NCI-H774 (cell line): ENCODE measurements around the gene RAPGEF3.

Source experiments
- DNase-seq: peaks from one replicate; lab custom pipeline; 2025; lab: John Stamatoyannopoulos, UW

Gene RAPGEF3

GRCh38 chr12:47742253-47742825 is 16.3 kb downstream of the RAPGEF3 start:
- DNase-seq = no peak

- DNase-seq = peak; percentile 90
These were observed 17.4 kb downstream of the RAPGEF3 start for GRCh38 chr12:47741340-47741703.

- no peak for DNase-seq
These were observed 17.9 kb downstream of the RAPGEF3 start for GRCh38 chr12:47740606-47741339.

- no peak for DNase-seq
These were observed 18.7 kb downstream of the RAPGEF3 start for GRCh38 chr12:47739979-47740378.

- no peak for DNase-seq
These were observed 19.4 kb downstream of the RAPGEF3 start for GRCh38 chr12:47739297-47739696.

GRCh38 chr12:47737936-47738594 is 20.6 kb downstream of the RAPGEF3 start:
- DNase-seq = no peak

- DNase-seq = no peak
These were observed 21.6 kb downstream of the RAPGEF3 start for GRCh38 chr12:47736877-47737676.

- no peak for DNase-seq
These were observed 22.5 kb downstream of the RAPGEF3 start for GRCh38 chr12:47736216-47736615.

GRCh38 chr12:47735649-47736048 is 23.0 kb downstream of the RAPGEF3 start:
- no peak for DNase-seq

GRCh38 chr12:47734725-47735480 is 23.8 kb downstream of the RAPGEF3 start:
- DNase-seq = no peak

- DNase-seq = no peak
These were observed 25.5 kb downstream of the RAPGEF3 start for GRCh38 chr12:47733142-47733541.

- no peak for DNase-seq
These were observed 26.2 kb downstream of the RAPGEF3 start for GRCh38 chr12:47732504-47732903.

GRCh38 chr12:47731723-47732122 is 27.0 kb downstream of the RAPGEF3 start:
- no peak for DNase-seq

GRCh38 chr12:47730341-47730744 is 28.3 kb downstream of the RAPGEF3 start:
- peak; percentile 62 for DNase-seq

- no peak for DNase-seq
These were observed 29.4 kb downstream of the RAPGEF3 start for GRCh38 chr12:47729233-47729632.

GRCh38 chr12:47725893-47726292 is 32.8 kb downstream of the RAPGEF3 start:
- DNase-seq = no peak

- no peak for DNase-seq
These were observed 33.4 kb downstream of the RAPGEF3 start, which contains the start of gene ENDOU for GRCh38 chr12:47725091-47725772. TSS of gene ENDOU (minus strand) at chr12:47725490. CDS start at chr12:47725413, 77 bp downstream.

GRCh38 chr12:47722941-47723631 is 35.6 kb downstream of the RAPGEF3 start:
- DNase-seq = no peak

GRCh38 chr12:47722136-47722834 is 36.4 kb downstream of the RAPGEF3 start:
- no peak for DNase-seq
